Measurements from ENCODE around the gene RNF150.

The RNF150 gene

DNA sequence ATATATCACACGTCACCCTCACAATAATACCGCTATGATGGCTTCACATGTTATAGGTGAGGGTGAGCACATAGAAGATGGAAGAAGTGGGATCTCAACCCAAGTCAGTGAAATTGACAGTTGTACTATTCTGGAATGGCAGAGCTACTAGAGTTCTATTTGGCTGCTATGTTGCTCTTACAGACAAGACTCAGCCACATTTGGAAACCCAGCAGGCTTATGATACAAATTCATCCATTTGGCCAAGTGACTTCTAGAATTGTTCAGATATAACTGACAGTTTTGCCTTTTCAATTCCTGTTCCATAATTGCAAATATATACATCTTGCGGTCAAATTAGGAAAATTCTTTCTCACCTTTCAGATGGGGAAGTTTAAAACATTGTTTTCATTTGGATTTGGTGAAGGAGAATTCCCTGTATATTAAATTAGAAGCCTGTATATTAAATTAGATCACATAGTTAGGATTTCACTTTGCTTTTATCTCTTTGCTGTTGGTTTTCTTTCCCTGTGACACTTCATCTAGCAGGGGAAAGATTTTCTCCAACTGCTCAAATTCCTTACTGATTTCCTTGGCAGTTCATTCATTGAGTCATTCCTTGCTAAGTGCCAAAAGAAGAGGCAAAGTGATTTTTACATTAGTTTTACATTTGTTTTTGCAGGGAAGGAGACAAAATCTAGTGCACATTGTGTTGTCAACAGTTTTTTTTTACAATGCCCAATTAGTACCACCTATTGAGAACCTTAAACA lies 256.5 kb downstream of the RNF150 start:
- TF ChIP-seq, protein P1, sequence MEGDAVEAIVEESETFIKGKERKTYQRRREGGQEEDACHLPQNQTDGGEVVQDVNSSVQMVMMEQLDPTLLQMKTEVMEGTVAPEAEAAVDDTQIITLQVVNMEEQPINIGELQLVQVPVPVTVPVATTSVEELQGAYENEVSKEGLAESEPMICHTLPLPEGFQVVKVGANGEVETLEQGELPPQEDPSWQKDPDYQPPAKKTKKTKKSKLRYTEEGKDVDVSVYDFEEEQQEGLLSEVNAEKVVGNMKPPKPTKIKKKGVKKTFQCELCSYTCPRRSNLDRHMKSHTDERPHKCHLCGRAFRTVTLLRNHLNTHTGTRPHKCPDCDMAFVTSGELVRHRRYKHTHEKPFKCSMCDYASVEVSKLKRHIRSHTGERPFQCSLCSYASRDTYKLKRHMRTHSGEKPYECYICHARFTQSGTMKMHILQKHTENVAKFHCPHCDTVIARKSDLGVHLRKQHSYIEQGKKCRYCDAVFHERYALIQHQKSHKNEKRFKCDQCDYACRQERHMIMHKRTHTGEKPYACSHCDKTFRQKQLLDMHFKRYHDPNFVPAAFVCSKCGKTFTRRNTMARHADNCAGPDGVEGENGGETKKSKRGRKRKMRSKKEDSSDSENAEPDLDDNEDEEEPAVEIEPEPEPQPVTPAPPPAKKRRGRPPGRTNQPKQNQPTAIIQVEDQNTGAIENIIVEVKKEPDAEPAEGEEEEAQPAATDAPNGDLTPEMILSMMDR (IDR thresholded peaks at IDR 0.05): no peak

DNA sequence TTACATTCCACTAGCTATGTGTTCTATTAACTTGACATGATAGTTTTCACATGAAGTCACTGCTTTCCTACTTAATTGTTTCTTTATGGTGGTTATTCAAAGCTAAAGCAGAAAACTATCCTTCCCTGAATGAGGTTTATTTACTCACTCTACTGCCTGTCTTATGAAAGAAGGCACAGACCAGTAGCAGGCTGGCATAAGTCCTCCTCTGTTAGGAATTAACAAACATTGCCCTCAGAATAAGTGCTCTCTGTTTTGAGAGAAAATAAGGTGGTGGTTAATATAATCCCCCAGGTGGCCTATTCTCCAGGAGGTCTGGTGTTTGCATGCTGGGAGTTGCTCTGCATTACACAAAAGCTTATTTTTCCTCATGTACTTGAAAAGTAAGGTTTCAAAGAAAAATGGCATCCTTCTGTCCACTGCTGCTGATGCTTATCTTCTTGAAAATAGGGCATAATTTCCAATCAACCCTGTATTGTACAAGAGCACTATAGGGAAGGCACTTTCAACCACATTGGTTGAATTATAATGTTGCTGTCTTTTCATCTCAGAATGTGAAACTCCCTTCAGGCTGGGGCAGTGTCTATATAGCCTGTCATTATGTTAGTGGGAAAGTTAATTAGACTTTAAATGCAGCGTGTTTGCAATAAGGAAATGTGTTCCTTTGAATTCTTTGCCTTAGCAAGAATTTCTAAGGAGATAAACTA lies 257.4 kb downstream of the RNF150 start:
- TF ChIP-seq, protein P1 (IDR thresholded peaks at IDR 0.05): no peak

DNA sequence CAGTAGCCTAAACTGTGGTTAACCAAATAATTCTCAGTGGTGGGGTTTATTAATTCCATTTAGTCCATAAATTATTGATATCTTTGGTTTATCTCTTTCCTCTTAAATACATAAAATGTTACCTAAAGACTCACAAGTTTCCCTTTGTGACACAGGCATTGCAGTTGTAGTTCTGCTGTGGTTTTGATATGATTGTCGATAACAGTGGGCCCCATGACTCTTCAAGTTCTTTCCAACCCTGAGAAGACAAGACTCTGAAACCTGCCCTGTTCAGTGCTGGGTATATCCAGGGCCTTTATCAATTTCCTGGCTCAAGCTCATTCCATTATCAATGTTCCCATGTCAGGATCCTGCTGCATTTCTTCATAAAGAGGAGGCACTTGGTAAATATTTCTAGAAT lies 259.2 kb downstream of the RNF150 start:
- TF ChIP-seq, protein P1 (IDR thresholded peaks at IDR 0.05): no peak

DNA sequence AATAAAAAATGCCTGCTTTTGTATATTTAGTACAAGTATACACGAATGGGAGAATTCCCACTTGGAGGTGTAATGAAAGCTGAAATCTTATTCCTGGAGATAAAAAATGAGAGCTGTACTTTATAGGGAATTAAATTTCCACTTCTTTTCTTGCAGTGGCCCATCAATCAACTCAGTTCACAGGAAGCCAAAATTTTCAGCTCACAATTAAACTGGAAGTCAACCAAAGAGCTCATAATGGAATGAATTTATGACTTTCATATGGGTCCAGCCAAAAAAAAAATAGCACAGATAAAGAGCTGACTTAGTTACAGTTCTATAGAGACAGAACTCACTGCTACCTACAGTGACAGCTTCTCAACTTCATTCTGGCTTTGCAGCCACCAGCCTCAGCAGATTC lies 261.9 kb downstream of the RNF150 start:
- TF ChIP-seq, protein P1 (IDR thresholded peaks at IDR 0.05): no peak

DNA sequence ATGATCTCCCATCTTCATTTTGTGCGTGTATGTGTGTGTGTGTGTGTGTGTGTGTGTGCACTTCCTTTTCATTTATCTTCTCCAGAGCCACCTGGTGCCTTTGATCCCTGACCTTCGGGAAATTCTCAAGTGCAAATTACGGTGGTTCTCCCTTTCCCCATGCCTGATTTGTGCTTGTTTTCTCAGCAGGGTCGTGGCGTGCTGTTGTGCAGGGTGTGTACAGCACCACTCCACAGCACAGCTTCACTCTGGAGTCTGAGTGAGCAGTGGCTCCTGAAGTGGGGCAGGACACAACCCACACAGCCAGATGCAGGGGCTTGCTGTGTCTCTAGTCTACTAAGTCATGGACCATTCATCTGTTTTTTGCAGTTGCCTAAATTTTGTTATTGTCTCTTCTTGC lies 262.8 kb downstream of the RNF150 start:
- TF ChIP-seq, protein P1 (IDR thresholded peaks at IDR 0.05): no peak

DNA sequence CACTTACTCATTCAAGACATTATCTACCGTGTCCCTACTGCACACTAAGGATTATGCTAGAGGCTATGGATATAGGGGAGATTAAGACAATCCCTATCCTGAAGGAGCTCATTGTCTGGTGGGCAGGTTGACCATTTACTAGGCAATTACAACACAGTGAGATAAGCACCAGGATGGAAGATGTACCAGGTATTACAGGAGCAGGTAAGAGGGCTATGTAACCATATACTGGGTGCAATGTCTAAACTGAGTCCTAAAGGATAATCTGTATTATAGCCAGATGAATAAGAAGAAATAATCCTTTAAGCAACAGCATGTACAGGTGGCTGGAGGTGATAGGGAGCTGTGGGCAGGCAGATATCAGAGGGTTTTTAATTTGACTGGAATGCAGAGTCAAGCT lies 263.8 kb downstream of the RNF150 start:
- TF ChIP-seq, protein P1 (IDR thresholded peaks at IDR 0.05): no peak

DNA sequence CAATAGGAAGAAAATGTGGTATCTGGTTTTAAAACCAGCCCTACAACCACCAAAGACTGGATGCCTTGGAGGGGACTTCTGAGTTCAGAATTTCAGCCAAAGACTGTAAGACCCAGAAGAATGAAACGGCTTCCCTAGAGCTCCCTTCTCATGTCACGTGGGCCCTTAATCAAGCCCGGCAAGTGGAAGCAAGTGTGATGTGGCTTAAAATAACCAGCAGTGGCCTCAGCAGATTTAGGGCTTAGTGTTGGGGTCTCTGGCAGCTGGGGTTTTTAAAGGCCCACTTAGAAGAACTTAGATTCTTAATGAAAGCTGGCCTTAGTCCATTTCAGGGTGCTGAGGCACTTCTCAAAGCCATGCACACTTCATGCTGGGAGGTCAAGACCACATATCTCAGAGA lies 265.9 kb downstream of the RNF150 start:
- TF ChIP-seq, protein P1 (IDR thresholded peaks at IDR 0.05): no peak

All from LNCAP (cell line).